ENCODE measurements around the gene PABPN1. TPM values are rescaled to one million over a fixed set of nuclear protein-coding genes. Genes with fewer than 3 reads are reported as not detected.

PABPN1 gene
- total and polyA plus RNA-seq, 9 of the 15 experiments (the other 6 are each of a cell fraction or from before 2014, with no cell fraction given): 32.6 to 388 (median 178) TPM

- TF ChIP-seq PBX2 (CRISPR knock-in tag; IDR thresholded peaks at IDR 0.05; ENCODE audit: low read depth) (no peak), PBX2 (tag; conservative IDR thresholded peaks at IDR 0.05; ENCODE audit: low read depth) (no peak), PURB (CRISPR knock-in tag; IDR thresholded peaks at IDR 0.05; ENCODE audit: low read depth) (no peak), SPI1 (IDR thresholded peaks at IDR 0.05; ENCODE audit: borderline replicate concordance, low read depth, low read length) (no peak), ZBTB43 (CRISPR knock-in tag; IDR thresholded peaks at IDR 0.05) (no peak; the same call in 1 of the 2 replicates), ZKSCAN1 (IDR thresholded peaks at IDR 0.05; ENCODE audit: low read depth, low read length) (peak; percentile 71; the same call in 1 of the 2 replicates), ELF2 (CRISPR knock-in tag; IDR thresholded peaks at IDR 0.05) (no peak), ZNF133 (CRISPR knock-in tag; IDR thresholded peaks at IDR 0.05) (no peak), PHF21A (IDR thresholded peaks at IDR 0.05; ENCODE audit: borderline replicate concordance, low read depth) (0 out of 2 replicates have a peak, but pooled peaks have one; percentile 70), YY1 (IDR thresholded peaks at IDR 0.05; ENCODE audit: borderline replicate concordance in 1 of 3, control insufficient read depth in 1 of 3, extremely low read depth in 1 of 3, insufficient read depth in 3 of 3, insufficient read length in 1 of 3, insufficient replicate concordance in 2 of 3, low read depth in 1 of 3, low read length in 2 of 3) (peak in 1 of 3 experiments; percentile 78), PTRF (tag; IDR thresholded peaks at IDR 0.05) (no peak), CTCF (IDR thresholded peaks at IDR 0.05 in 2 of 3, conservative IDR thresholded peaks at IDR 0.05 in 1 of 3; ENCODE audit: insufficient read depth in 2 of 3, low read depth in 1 of 3, low read length in 3 of 3) (peak; percentile 65 to 76 (median 66)), HNRNPL (IDR thresholded peaks at IDR 0.05; ENCODE audit: low read depth, low read length) (no peak), HMG20A (CRISPR knock-in tag; conservative IDR thresholded peaks at IDR 0.05) (no peak), SMC3 (conservative IDR thresholded peaks at IDR 0.05; ENCODE audit: insufficient read depth, low read depth, low read length) (peak; percentile 39; the same call in 1 of the 2 replicates), NFIC (IDR thresholded peaks at IDR 0.05) (no peak; the same call in 1 of the 2 replicates), HDAC1 (IDR thresholded peaks at IDR 0.05) (peak in 1 of 2 experiments; percentile 77; a peak in 2 of 4 replicates), NFIX (CRISPR knock-in tag; IDR thresholded peaks at IDR 0.05; ENCODE audit: low read depth) (no peak), DPF2 (IDR thresholded peaks at IDR 0.05) (peak; percentile 24; the same call in 1 of the 2 replicates), FOXA1 (IDR thresholded peaks at IDR 0.05; ENCODE audit: borderline replicate concordance) (no peak), RBM25 (IDR thresholded peaks at IDR 0.05; ENCODE audit: low read depth, low read length, severe bottlenecking) (peak; percentile 15), POU5F1 (IDR thresholded peaks at IDR 0.05; ENCODE audit: borderline replicate concordance, low read depth, low read length, partially characterized antibody) (peak; percentile 55)
These were observed 19.8 kb upstream of the PABPN1 start (continued) for GRCh38 chr14:23301288-23301968.

Measured in K562 (cell line).